Activated T-helper 1 cell treated with anti-CD3 and anti-CD28 coated beads, Interleukin-2, amount 50 U/mL, for 16 hours (primary cell): ENCODE measurements around the gene ABCA1.
A peak's percentile ranks its signal among the peaks of the same experiment; 100 is the strongest.
"Not testable (repeated sequence)": the region's sequence is repeated elsewhere in the genome, so short reads cannot be mapped to it uniquely, and the experiment has no call there.

Source experiments
- DNase-seq, 2 donors: peaks; one replicate each; pipeline ENCODE4 v3.0.0-alpha.2; 2020; ENCODE audit warnings: low read depth in 1 of 2, low spot score in 1 of 2

The ABCA1 gene

DNA sequence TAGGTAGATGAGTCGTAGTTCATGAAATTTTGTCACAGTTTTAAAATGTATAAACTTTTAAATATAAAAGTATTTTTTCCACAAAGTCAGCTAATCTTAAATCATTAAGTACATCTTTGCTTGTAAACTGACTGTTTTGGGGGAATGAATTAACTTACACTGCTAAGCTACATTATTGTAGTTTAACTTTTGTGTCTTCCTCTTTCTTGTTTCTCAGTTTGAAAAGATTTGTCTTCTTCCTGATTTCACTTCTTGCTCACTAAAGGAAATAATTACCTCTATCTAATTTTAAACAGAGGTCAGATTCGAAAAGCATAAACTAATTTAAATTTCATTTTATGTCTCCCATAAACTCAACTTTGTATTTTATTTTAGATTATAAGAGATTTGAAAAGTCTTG, 158.3 kb downstream of the ABCA1 start:
- DNase-seq, result no peak

DNA sequence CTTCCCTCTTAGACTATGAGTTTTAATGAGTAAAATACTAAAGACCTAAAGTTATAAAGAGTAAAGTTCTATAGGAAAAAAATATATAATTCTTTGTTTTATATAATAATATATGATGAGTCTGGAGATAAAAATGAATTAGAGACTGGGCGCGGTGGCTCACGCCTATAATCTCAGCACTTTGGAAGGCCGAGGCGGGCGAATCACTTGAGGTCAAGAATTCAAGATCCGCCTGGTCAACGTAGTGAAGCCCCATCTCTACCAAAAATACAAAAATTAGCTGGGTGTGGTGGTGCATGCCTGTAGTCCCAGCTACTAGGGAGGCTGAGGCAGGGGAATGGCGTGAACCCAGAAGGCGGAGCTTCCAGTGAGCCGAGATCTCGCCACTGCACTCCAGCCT, 158.9 kb downstream of the ABCA1 start:
- not testable (repeated sequence) for DNase-seq

DNA sequence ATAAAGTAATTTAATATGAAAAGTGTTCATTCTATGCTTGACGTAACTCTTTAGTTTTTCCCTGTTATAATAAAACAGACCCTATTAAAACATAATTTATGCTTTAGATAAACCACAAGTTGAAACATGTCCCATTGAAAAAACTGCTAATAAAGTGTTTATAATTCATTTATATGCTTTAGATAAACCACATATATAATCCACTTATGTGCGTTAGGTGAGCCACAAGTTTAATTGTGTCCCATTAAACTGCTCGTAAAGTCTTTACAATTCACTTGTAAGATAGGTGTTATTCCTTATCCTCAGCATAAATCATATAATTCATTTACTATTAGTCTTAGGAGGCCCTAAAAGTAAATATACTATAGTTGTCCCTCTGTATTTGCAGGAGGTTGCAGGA, 160.4 kb downstream of the ABCA1 start:
- no peak for DNase-seq

DNA sequence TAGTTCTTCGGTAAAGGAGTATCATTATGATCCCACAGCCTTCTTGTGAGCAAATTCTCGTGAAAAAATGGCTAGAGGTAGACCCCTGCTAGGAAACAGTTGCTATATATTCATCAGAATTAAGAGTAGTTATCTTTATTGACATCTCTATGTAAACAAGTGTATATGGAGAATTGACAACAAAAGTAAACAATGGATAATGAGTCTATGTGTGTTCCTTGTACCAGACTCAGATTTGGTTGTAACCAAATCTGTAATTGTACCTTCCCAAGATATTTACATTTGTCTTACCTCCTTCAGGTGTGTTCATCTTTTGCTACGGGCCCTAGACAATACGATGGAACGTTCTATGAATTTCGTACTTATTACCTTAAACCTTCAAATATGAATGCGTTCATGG, 161.9 kb downstream of the ABCA1 start:
- DNase-seq, result no peak

DNA sequence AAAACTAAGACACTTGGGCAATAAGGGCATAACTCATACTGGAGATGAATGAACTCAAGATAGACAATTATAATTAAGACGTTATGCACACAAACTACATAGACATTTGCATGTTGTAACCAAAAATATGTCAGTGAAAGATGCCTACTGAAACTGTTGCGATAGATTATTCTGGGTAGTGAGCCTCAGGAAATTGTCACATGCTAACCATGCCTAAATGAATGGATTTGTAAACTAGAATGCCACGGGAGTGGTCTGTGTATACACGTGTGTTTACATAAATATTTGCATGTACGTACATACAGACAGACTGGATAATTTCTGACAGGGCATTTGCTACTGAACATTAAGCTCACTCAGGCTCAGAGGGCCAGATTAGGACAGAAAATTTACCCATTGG, 162.8 kb downstream of the ABCA1 start:
- no peak for DNase-seq

DNA sequence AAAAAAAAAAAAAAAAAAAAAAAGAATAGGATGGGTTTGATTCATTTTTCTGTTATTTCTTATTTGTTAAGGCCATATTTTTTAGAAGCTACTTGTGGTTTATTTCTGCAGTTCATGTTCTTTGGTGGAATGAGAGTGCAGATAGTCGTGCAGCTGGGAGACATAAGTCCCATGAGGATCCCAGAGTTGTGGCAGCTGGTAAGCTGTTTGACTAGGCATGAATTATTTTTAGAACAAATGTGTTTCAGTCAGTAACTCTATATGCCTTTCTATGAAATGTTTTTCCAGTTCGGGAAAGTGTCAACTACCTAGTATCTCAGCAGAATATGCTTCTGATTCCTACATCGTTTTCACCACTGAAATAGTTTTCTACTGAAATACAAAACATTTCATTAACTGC, 169.0 kb downstream of the ABCA1 start:
- no peak for DNase-seq

DNA sequence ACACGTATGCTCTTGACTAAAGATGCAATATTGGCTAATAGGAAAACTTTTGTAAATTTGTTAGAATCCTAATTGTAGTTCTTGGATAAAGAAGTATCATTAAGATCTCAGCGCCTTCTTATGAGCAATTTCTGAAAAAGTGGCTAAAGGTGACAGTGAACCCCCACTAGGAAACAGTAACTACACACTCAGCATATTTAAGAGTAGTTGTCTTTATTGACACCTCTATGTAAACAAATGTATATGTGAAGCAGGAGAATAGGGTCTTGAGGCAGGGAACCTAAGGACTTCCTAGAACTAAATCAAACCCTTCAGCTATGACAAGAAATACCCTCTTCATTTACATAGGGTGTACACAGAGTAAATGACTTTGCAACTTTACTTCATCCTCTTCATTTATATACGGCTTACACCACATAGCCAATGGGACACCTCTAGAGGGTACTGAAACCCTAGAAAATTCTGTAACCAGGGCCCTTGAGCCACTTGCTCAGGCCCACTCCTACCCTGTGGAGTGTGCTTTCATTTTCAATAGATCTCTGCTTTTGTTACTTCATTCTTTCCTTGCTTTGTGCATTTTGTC, 177.7 kb downstream of the ABCA1 start:
- DNase-seq, result no peak

DNA sequence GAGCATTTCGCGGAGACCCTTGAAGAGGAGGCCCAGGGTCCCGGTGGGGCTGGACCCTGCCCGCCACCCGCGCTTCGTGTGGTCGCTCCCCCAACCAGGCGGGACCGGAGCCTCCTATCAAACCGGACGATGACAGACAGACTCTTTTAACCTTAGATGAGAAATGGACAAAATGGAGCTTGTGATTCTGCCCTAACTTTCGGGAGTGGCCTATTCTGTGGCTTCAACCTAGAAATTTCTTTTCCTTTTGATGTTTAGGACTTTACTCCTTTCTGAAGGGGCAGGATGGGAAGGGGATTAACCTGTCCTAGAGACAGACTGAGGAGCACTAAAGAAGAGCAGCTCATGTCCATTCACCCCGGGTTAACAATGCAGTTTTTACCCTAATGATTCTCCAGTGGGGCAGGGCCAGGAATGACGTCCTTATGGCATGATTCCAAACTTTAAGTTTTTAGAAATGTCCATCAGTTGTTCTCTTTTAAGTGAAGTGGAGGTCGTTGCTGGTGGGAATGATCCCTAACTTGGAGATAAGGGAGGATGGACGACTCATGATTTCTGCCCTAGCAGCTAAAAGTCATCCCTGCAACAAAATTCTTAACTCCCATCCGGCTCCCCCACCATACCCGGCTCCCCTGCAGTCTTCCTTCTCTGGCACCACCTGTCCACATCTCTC, 179.5 kb downstream of the ABCA1 start:
- no peak for DNase-seq

DNA sequence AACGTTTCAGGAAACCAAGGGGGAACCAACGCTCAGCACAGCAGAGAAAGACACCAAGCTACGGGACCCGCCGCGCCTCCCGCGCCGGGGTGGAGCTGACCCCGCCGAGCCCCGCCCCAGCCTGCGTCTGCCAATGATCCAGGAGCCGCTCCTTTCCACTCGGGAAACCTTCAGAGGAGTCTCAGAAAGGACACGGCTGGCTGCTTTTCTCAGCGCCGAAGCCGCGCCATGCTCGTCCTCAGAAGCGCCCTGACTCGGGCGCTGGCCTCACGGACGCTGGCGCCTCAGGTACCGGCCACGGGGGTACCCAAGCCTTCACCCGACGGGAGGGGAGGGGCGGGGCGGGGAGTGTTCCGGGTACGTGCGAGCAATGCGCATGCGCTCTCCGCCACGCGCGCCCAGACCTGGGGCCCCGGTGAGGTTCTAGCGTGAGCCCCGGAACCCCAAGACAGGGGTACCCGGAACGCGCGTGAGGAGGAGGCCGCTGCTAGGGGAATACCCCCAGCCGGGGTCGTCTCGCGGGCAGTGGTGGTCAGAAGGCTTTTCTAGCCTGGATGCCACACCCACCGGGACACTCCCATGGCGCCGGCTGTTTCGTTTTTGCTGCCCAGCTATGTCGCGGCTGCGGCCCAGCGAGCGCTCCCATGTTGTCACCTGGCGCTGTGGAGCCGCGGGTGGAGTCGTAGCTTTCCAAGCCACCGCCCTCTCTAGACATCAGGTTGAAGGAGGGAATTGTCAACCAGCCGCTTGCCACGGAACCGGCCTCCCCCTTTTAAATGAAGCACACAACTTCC, 180.2 kb downstream of the ABCA1 start, which contains the start of gene NIPSNAP3A:
NIPSNAP3A (plus strand) TSS at position 119 of the 794 bp plus-strand sequence; CDS start at position 229, 110 bp downstream.
- DNase-seq, result peak; percentile 73 to 76

DNA sequence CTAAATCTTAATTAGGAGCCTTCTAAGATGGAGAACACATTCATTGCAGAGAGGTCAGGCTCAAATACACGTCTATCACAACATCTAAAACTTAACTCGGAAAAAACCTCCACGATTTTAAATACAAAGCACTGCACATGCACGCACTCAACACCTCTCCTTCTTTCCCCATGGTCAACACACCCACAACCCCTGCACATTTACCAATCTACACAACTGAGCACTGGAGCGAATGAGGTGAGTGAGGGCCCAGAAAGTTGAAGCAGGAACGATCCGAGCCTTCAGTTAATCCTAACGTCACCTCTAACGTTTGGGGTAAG, 180.8 kb downstream of the ABCA1 start:
- DNase-seq, result no peak

DNA sequence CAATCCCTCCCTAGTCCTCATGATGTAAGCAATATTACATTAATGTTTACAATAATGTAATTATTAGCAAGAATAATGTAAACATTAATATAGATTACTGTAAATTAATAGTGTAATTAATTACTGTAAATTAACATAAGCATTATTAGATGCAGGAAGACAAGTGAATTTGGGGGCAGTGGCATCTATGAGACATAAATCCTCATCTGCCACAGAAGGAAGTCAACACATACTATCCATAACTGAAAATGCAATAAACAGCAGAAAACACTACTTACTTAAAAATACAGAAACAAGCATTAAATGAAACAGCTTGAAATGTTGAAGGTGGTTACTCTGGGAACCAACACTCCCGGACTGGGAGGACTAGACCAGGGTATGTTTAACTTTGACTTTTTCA, 181.2 kb downstream of the ABCA1 start:
- DNase-seq, result no peak

DNA sequence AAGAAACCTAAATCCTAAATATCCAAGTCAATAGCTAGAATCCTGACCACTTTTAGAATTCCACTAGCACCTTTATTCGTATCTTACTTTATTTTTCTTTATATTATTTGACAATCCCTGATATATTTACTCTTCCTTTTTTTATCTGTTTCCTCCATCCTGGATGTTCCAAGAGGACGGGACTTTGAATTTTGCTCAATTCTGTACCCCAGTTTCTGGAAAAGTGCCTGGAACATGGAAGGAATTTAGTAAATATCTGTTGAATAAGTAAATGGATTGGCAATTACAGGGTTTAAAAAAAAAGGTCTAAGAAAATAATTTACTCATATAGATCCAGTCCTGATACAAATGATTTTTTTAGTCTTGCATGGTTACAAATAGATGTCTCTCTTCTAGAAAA, 181.7 kb downstream of the ABCA1 start:
- no peak for DNase-seq

DNA sequence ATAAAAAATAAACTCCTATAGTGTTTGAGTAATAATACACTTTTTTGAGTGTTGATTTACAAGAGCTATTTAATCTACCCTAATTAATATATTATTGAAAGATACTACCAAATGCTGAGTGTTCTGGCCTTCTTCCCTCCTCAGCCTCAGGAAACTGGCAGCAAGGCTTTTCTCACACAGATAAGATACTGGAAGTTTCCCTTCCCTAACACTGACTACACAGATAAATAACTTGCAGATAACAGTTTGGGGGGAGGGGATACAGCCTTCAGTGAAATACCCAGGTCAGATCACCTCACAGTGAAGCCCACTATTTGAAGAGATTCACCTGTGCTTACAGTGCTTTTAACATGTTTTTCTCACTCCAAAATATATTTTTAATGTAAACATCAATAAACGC, 182.1 kb downstream of the ABCA1 start:
- DNase-seq, result no peak

DNA sequence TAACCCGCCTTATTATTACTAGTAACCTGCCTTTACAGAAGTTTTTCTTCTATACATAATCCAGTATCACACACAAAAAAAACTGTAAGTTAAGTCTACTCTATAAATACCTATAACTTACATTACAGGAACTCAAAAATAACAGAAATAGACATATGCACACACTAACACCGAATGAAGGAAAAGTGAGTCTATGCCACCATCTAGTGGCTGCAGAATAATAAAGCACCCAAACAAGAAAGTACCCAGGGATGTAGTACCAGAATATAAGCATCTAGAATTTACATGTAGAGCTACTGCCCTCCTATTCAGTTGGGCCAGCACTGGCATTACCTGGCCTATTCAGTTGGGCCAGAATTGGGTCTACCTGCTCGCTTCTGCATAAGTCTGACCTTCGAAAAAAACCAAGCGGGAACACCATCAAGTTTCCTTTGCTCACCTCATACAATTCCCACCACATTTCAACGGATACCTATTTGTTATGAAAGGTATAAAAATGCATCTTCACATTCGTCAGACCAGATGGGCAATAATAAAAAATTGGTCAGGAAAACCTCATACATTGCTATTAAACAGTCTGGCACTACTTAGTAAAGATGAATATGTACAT, 184.5 kb downstream of the ABCA1 start:
- no peak for DNase-seq

DNA sequence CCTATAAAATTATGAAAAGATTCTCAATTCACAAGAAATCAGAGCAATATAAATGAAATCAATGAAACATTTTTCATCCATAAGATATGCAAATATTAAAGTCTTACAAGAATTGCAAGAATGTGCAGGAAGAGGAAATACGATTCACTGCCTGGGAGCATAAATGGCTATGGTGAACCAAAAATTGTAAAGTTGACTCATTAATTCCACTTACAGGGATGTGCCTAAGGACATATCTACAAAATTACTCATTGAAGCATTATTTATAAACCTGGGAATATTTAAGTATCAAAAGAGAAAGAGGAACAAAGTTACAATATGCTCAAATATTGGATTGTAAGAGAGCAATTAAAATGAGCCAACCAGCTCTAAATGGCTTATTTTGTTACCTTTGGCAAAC, 187.3 kb downstream of the ABCA1 start:
- no peak for DNase-seq

DNA sequence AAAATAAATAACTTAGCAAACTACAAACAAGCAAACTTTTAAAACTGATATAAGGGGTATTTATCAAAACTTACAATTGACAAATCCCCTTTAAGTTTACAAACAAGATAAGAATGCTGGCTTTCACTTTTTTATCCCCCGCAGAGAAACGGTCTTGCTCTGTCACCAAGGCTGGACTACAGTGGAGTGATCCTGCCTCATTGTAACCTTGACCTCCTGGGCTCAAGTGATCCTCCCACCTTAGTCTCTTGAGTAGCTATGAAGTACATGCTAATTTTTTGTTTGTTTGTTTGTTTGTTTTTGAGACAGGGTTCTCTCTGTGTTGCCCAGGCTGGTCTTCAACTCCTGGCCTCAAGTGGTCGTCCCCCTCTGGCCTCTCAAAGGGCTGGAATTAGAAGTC, 189.5 kb downstream of the ABCA1 start:
- no peak for DNase-seq
